ENCODE measurements around the gene RUBCN. TPM values are rescaled to one million over a fixed set of nuclear protein-coding genes. Genes with fewer than 3 reads are reported as not detected.
"Not testable (repeated sequence)": the region's sequence is repeated elsewhere in the genome, so short reads cannot be mapped to it uniquely, and the experiment has no call there.

The RUBCN gene
- total RNA-seq, 1 donor from 2014 or later: 45.2 TPM

- Mint-ChIP-seq H3K27me3 (ENCODE audit: insufficient read depth) (peaks cover 13% of the 10 kb centered on the region), H3K4me1 (ENCODE audit: low read depth) (peaks cover 43% of the 10 kb centered on the region), H3K4me3 (peak overlapping the region; percentile 97), H3K27ac (peak overlapping the region; percentile 90), H3K9me3 (no peaks in the 10 kb centered on the region), H3K36me3 (ENCODE audit: low read depth) (peaks cover 1% of the 10 kb centered on the region)
- intact Hi-C loops (cut with micrococcal nuclease): loop anchor here (1.0 kb wide), 1 partner anchor 12 kb away; no protein-coding TSS in a partner anchor
- DNase-seq (ENCODE audit: low spot score): peak; percentile 44
Observed at GRCh38 chr3:197749315-197749600, 12.6 kb upstream of the RUBCN start.

- no peak for DNase-seq (ENCODE audit: low spot score)
- intact Hi-C loops (cut with micrococcal nuclease): loop anchor here (1.0 kb wide), 1 partner anchor 11 kb away; no protein-coding TSS in a partner anchor
- peaks cover 39% of the 10 kb centered on the region for H3K4me1 Mint-ChIP-seq (ENCODE audit: low read depth)
- H3K27me3 Mint-ChIP-seq (ENCODE audit: insufficient read depth): peaks cover 13% of the 10 kb centered on the region
- H3K27ac Mint-ChIP-seq: peak overlapping the region; percentile 90
- H3K9me3 Mint-ChIP-seq: no peaks in the 10 kb centered on the region
- H3K4me3 Mint-ChIP-seq: peak overlapping the region; percentile 97
- H3K36me3 Mint-ChIP-seq (ENCODE audit: low read depth): peaks cover 1% of the 10 kb centered on the region
Observed at GRCh38 chr3:197748597-197749314, 12.1 kb upstream of the RUBCN start.

DNA sequence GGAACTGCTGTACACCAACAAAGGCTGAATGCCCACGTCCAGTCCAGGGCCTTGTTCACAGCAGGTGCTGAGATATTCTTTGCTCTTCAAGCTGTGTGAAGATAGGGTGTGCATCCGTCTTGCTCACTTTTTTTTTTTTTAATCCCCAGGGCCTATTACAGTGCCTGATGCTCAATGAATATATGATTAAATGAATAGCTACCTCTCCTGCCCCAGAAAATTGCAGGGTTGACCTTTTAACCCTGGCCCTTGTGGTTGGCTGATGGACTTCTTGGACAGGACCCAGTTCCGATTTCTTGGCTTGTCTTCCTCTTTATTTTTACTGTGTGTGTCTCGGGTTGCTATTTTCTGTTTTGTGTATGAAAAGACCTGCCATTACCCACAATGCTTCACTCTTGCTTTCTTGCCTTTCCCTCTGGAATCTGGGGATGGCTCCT lies 10.1 kb upstream of the RUBCN start:
- no peaks in the 10 kb centered on the region for H3K36me3 Mint-ChIP-seq (ENCODE audit: low read depth)
- no peak overlapping the region for H3K4me3 Mint-ChIP-seq
- H3K27ac Mint-ChIP-seq: no peak overlapping the region
- peaks cover 16% of the 10 kb centered on the region for H3K27me3 Mint-ChIP-seq (ENCODE audit: insufficient read depth)
- H3K4me1 Mint-ChIP-seq (ENCODE audit: low read depth): peaks cover 23% of the 10 kb centered on the region
- no peaks in the 10 kb centered on the region for H3K9me3 Mint-ChIP-seq
- DNase-seq (ENCODE audit: low spot score): no peak
- intact Hi-C loops (cut with micrococcal nuclease): no loop called here

- no peaks in the 10 kb centered on the region for H3K9me3 Mint-ChIP-seq
- H3K27ac Mint-ChIP-seq: no peak overlapping the region
- peaks cover 16% of the 10 kb centered on the region for H3K27me3 Mint-ChIP-seq (ENCODE audit: insufficient read depth)
- no peaks in the 10 kb centered on the region for H3K36me3 Mint-ChIP-seq (ENCODE audit: low read depth)
- no peak for DNase-seq (ENCODE audit: low spot score)
- intact Hi-C loops (cut with micrococcal nuclease): no loop called here
- H3K4me3 Mint-ChIP-seq: no peak overlapping the region
- peaks cover 20% of the 10 kb centered on the region for H3K4me1 Mint-ChIP-seq (ENCODE audit: low read depth)
Observed at GRCh38 chr3:197746209-197746608, 9.5 kb upstream of the RUBCN start.

DNA sequence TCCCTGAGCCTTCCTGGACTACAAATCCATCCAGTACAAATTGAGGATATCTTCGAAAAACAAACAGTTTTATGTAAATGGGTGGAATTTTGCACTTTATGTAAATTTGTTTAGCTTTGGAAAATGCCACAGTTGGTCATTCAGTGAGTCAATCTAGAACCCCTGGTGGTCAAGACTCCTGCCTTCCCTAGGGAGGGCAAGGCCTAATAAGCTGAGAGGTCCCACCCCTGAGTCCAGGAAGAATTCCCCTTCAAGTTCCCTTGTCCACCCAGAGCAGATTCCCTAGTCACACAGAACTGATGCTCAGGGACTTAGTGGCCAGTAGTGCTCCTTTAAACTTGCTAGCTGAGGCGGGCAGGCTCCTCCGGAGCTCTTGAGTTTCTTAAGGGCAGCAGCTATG lies 6.1 kb upstream of the RUBCN start:
- Mint-ChIP-seq H3K4me1 (ENCODE audit: low read depth) (peaks cover under 1% of the 10 kb centered on the region), H3K4me3 (no peak overlapping the region)

GRCh38 chr3:197737749-197738462 lies 1.2 kb upstream of the RUBCN start:
- Mint-ChIP-seq H3K4me1 (ENCODE audit: low read depth) (peaks cover 31% of the 10 kb centered on the region), H3K9me3 (no peaks in the 10 kb centered on the region), H3K27me3 (ENCODE audit: insufficient read depth) (peaks cover 4% of the 10 kb centered on the region), H3K27ac (no peak overlapping the region), H3K4me3 (peak overlapping the region; percentile 84), H3K36me3 (ENCODE audit: low read depth) (peaks cover 3% of the 10 kb centered on the region)
- no peak for DNase-seq (ENCODE audit: low spot score)
- intact Hi-C loops (cut with micrococcal nuclease): loop anchor here (1.0 to 10.0 kb wide), 3 partner anchors 11 to 443 kb away; partner anchors contain the start of genes DLG1 and FYTTD1

More for the DNA sequence above, 6.1 kb upstream of the RUBCN start:
- intact Hi-C loops (cut with micrococcal nuclease): no loop called here
- DNase-seq (ENCODE audit: low spot score): no peak
- H3K36me3 Mint-ChIP-seq (ENCODE audit: low read depth): no peaks in the 10 kb centered on the region
- H3K27me3 Mint-ChIP-seq (ENCODE audit: insufficient read depth): peaks cover 14% of the 10 kb centered on the region
- no peak overlapping the region for H3K27ac Mint-ChIP-seq
- no peaks in the 10 kb centered on the region for H3K9me3 Mint-ChIP-seq

- peaks cover 4% of the 10 kb centered on the region for H3K27me3 Mint-ChIP-seq (ENCODE audit: insufficient read depth)
- intact Hi-C loops (cut with micrococcal nuclease): loop anchor here (1.0 to 10.0 kb wide), 3 partner anchors 12 to 442 kb away; partner anchors contain the start of genes DLG1 and FYTTD1
Observed at GRCh38 chr3:197737319-197737649, 580 bp upstream of the RUBCN start.

GRCh38 chr3:197736010-197736490 lies 654 bp downstream of the RUBCN start:
- intact Hi-C loops (cut with micrococcal nuclease): loop anchor here (1.0 to 10.0 kb wide), 5 partner anchors 24 to 441 kb away; partner anchors contain the start of gene DLG1
- H3K4me3 Mint-ChIP-seq: peak overlapping the region; percentile 90
- peaks cover 4% of the 10 kb centered on the region for H3K27me3 Mint-ChIP-seq (ENCODE audit: insufficient read depth)
- H3K4me1 Mint-ChIP-seq (ENCODE audit: low read depth): peaks cover 37% of the 10 kb centered on the region
- H3K27ac Mint-ChIP-seq: peak overlapping the region; percentile 95
- peak; percentile 26 for DNase-seq (ENCODE audit: low spot score)
- no peaks in the 10 kb centered on the region for H3K9me3 Mint-ChIP-seq
- H3K36me3 Mint-ChIP-seq (ENCODE audit: low read depth): peaks cover 3% of the 10 kb centered on the region

More at GRCh38 chr3:197737319-197737649, 580 bp upstream of the RUBCN start:
- DNase-seq (ENCODE audit: low spot score): no peak
- peak overlapping the region; percentile 84 for H3K4me3 Mint-ChIP-seq
- H3K27ac Mint-ChIP-seq: peak overlapping the region; percentile 50
- peaks cover 3% of the 10 kb centered on the region for H3K36me3 Mint-ChIP-seq (ENCODE audit: low read depth)
- no peaks in the 10 kb centered on the region for H3K9me3 Mint-ChIP-seq
- H3K4me1 Mint-ChIP-seq (ENCODE audit: low read depth): peaks cover 31% of the 10 kb centered on the region

GRCh38 chr3:197734667-197735318 lies 1.9 kb downstream of the RUBCN start:
- intact Hi-C loops (cut with micrococcal nuclease): loop anchor here (10.0 kb wide), 1 partner anchor 440 kb away; the partner anchor contains the start of gene DLG1
- Mint-ChIP-seq H3K9me3 (no peaks in the 10 kb centered on the region), H3K27ac (peak overlapping the region; percentile 40), H3K4me3 (peak overlapping the region; percentile 63), H3K36me3 (ENCODE audit: low read depth) (peaks cover 3% of the 10 kb centered on the region), H3K27me3 (ENCODE audit: insufficient read depth) (no peaks in the 10 kb centered on the region), H3K4me1 (ENCODE audit: low read depth) (peaks cover 48% of the 10 kb centered on the region)
- DNase-seq (ENCODE audit: low spot score): no peak

- no peaks in the 10 kb centered on the region for H3K27me3 Mint-ChIP-seq (ENCODE audit: insufficient read depth)
- no peak overlapping the region for H3K4me3 Mint-ChIP-seq
- intact Hi-C loops (cut with micrococcal nuclease): loop anchor here (10.0 kb wide), 1 partner anchor 438 kb away; the partner anchor contains the start of gene DLG1
- DNase-seq (ENCODE audit: low spot score): no peak
- no peaks in the 10 kb centered on the region for H3K9me3 Mint-ChIP-seq
- no peak overlapping the region for H3K27ac Mint-ChIP-seq
- H3K4me1 Mint-ChIP-seq (ENCODE audit: low read depth): peaks cover 57% of the 10 kb centered on the region
- peaks cover 9% of the 10 kb centered on the region for H3K36me3 Mint-ChIP-seq (ENCODE audit: low read depth)
Observed at GRCh38 chr3:197733042-197733441, 3.7 kb downstream of the RUBCN start.

DNA sequence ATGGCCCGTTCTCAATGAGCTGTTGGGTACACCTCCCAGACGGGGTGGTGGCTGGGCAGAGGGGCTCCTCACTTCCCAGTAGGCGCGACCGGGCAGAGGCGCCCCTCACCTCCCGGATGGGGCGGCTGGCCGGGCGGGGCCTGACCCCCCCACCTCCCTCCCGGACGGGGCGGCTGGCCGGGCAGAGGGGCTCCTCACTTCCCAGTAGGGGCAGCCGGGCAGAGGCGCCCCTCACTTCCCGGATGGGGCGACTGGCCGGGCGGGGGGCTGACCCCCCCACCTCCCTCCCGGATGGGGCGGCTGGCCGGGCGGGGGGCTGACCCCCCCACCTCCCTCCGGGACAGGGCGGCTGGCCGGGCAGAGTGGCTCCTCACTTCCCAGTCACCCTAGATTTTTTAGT lies 5.2 kb downstream of the RUBCN start:
- not testable (repeated sequence) for H3K36me3 Mint-ChIP-seq (ENCODE audit: low read depth); H3K27me3 Mint-ChIP-seq (ENCODE audit: insufficient read depth); H3K4me3 Mint-ChIP-seq; H3K9me3 Mint-ChIP-seq; DNase-seq (ENCODE audit: low spot score); H3K27ac Mint-ChIP-seq
- H3K4me1 Mint-ChIP-seq (ENCODE audit: low read depth): peaks cover 49% of the 10 kb centered on the region
- intact Hi-C loops (cut with micrococcal nuclease): loop anchor here (10.0 kb wide), 1 partner anchor 437 kb away; the partner anchor contains the start of gene DLG1

- H3K9me3 Mint-ChIP-seq; H3K27ac Mint-ChIP-seq; H3K27me3 Mint-ChIP-seq (ENCODE audit: insufficient read depth); DNase-seq (ENCODE audit: low spot score); H3K4me3 Mint-ChIP-seq; H3K36me3 Mint-ChIP-seq (ENCODE audit: low read depth): not testable (repeated sequence)
- intact Hi-C loops (cut with micrococcal nuclease): loop anchor here (10.0 kb wide), 1 partner anchor 436 kb away; the partner anchor contains the start of gene DLG1
- H3K4me1 Mint-ChIP-seq (ENCODE audit: low read depth): peaks cover 44% of the 10 kb centered on the region
Observed at GRCh38 chr3:197730770-197731169, 5.9 kb downstream of the RUBCN start.
